GM23248 (cell line): ENCODE data around the gene FGF10. TPM values are rescaled to one million over a fixed set of nuclear protein-coding genes. Genes with fewer than 3 reads are reported as not detected.

Experiments used
- DNase-seq: peaks from one replicate; pipeline ENCODE4 v3.0.0-alpha.2; 2015
- H2AFZ ChIP-seq: fragments of 200-600 bp; sonication (generic); 2 replicates; pipeline ENCODE4 v1.6.1; 2016; ENCODE audit warnings: antibody characterized with exemption
- H3F3A ChIP-seq: fragments of 200-600 bp; sonication (generic); 2 replicates; pipeline ENCODE4 v1.6.1; 2016; ENCODE audit warnings: mild to moderate bottlenecking, antibody characterized with exemption, mixed run types; ENCODE audit not compliant: insufficient read depth
- H3K27ac ChIP-seq: fragments of 200-600 bp; sonication (generic); 2 replicates; pipeline ENCODE4 v1.5.1; 2016; ENCODE audit warnings: mild to moderate bottlenecking
- H3K27me3 ChIP-seq: fragments of 200-600 bp; sonication (generic); replicated peaks from 2 replicates; pipeline ENCODE4 v1.6.1; 2016; ENCODE audit warnings: mild to moderate bottlenecking; ENCODE audit not compliant: insufficient read depth
- H3K36me3 ChIP-seq: fragments of 200-600 bp; sonication (generic); 2 replicates; pipeline ENCODE4 v1.6.1; 2016; ENCODE audit warnings: low read depth, mild to moderate bottlenecking
- H3K4me1 ChIP-seq: fragments of 200-600 bp; sonication (generic); 2 replicates; pipeline ENCODE4 v1.6.1; 2016; ENCODE audit warnings: mild to moderate bottlenecking; ENCODE audit not compliant: insufficient read depth
- H3K4me2 ChIP-seq: fragments of 200-600 bp; sonication (generic); one replicate; pipeline ENCODE4 v1.6.1; 2016; ENCODE audit warnings: mild to moderate bottlenecking; ENCODE audit not compliant: unreplicated experiment
- H3K4me3 ChIP-seq: fragments of 200-600 bp; sonication (generic); 2 replicates; pipeline ENCODE4 v1.5.1; 2016; ENCODE audit warnings: mild to moderate bottlenecking
- H3K79me2 ChIP-seq: fragments of 200-600 bp; sonication (generic); 2 replicates; pipeline ENCODE4 v1.6.1; 2016; ENCODE audit warnings: mild to moderate bottlenecking; ENCODE audit not compliant: insufficient read depth
- H3K9ac ChIP-seq: fragments of 200-600 bp; sonication (generic); 2 replicates; pipeline ENCODE4 v1.6.1; 2016; ENCODE audit warnings: mild to moderate bottlenecking
- H3K9me2 ChIP-seq: fragments of 200-600 bp; sonication (generic); 2 replicates; pipeline ENCODE4 v1.6.1; 2016; ENCODE audit warnings: mixed run types, mild to moderate bottlenecking, moderate library complexity; ENCODE audit not compliant: insufficient read depth
- H3K9me3 ChIP-seq: fragments of 200-600 bp; sonication (generic); one replicate; pipeline ENCODE4 v1.6.1; 2017; ENCODE audit warnings: low read depth
- H4K20me1 ChIP-seq: fragments of 200-600 bp; sonication (generic); 2 replicates; pipeline ENCODE4 v1.6.0; 2016; ENCODE audit not compliant: insufficient read depth
- EZH2 ChIP-seq: fragments of 200-600 bp; sonication (generic); IDR thresholded peaks from 2 replicates; pipeline ENCODE4 v1.6.1; 2018; ENCODE audit warnings: antibody characterized with exemption, mild to moderate bottlenecking; ENCODE audit not compliant: insufficient read depth, poor library complexity, severe bottlenecking
- EZH2phosphoT487 ChIP-seq: fragments of 200-600 bp; sonication (generic); IDR thresholded peaks from 2 replicates; pipeline ENCODE4 v1.6.1; 2018; ENCODE audit warnings: antibody characterized with exemption, moderate library complexity, mild to moderate bottlenecking, low read depth; ENCODE audit not compliant: insufficient read depth
- WGBS, 2 experiments: methylation state at CpG; one replicate each; pipeline ENCODE4 v1.1.6; 2015 to 2017; ENCODE audit warnings: low lambda C conversion rate in 2 of 2, low coverage in 1 of 2; ENCODE audit errors: missing lambda C conversion rate in 2 of 2; 5-methylcytosine and 5-hydroxymethylcytosine counted together
- in situ Hi-C: fragments of 300-500 bp; cut with MboI; formaldehyde crosslinking; loops from 2 replicates; pipeline ENCODE4 v1.15.0; 2020
- polyA plus RNA-seq: library from polyadenylated mRNA; unstranded; fragments of >200 nt; fragmentation: Nextera tagmentation; extraction: Ambion mirVana; gene quantifications from 2 replicates; pipeline ENCODE4 v1.2.1, GENCODE V29; 2016
- total RNA-seq: library from RNA; depleted of rRNA; stranded (reverse); fragments of >200 nt; shearing (Covaris generic); gene quantifications from 2 replicates; pipeline ENCODE4 v1.2.3, GENCODE V29; 2014

The FGF10 gene
- total and polyA plus RNA-seq, 2 experiments from 2014 or later = not detected

DNA sequence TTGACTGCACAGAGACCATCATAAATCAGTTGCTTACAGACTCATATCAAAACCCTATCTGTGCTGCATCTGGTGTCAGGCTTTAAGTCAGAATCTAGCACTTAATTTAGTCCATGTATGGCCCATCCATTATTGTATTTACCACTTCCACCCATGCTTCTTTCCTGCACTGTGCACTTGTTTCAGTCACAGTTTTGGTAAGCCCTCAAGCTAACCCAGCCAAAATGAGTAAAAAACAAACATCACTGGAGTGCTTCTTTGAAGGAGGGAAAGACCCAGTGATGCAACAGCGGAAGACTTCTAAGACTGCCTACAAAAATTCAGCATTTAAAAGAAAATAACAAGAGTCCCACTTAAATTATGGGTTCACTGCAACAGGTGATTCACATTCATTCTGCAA lies 69.0 kb downstream of the FGF10 start:
- no peaks in the 10 kb centered on the region for H4K20me1 ChIP-seq
- WGBS, 2 experiments = 34 to 46% methylated on average over 1 of the region's 1 CpG
- H3K9me2 ChIP-seq = no peaks in the 10 kb centered on the region
- no peaks in the 10 kb centered on the region for H3K36me3 ChIP-seq
- H3K4me3 ChIP-seq = no peak overlapping the region
- in situ Hi-C loops = no loop called here
- no peak overlapping the region for H3K4me2 ChIP-seq
- no peak overlapping the region for H3K9ac ChIP-seq
- no peak for DNase-seq
- H3K4me1 ChIP-seq = no peaks in the 10 kb centered on the region
- H3K79me2 ChIP-seq = no peaks in the 10 kb centered on the region
- no peaks in the 10 kb centered on the region for H3K9me3 ChIP-seq
- H3F3A ChIP-seq = no peaks in the 10 kb centered on the region
- no peak overlapping the region for H3K27ac ChIP-seq
- no peak overlapping the region for H2AFZ ChIP-seq
- no peak for TF ChIP-seq EZH2
- no peak for TF ChIP-seq EZH2phosphoT487
- H3K27me3 ChIP-seq = no peaks in the 10 kb centered on the region

DNA sequence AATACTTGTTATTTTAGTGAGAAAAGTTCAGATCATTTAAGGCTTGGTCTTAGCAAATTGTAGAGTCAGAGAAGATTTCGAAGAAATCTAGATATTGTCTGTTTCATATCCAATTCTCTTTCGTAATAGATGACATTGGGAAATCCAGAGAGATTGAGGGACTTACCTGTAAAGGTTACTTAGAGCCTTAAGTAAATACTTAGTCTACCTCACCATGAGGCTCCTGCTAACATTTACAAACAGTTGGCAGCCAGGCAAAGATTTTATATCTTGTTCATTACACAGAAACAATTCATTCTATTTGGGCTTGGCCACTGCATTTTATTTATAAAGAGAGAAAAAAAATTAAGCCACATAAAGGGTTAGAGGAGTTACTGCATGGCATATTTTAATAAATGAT lies 70.3 kb downstream of the FGF10 start:
- H3K27ac ChIP-seq = no peak overlapping the region
- H3K79me2 ChIP-seq = no peaks in the 10 kb centered on the region
- H4K20me1 ChIP-seq = no peaks in the 10 kb centered on the region
- no peak overlapping the region for H2AFZ ChIP-seq
- H3K4me2 ChIP-seq = no peak overlapping the region
- H3K9me2 ChIP-seq = no peaks in the 10 kb centered on the region
- no peaks in the 10 kb centered on the region for H3K4me1 ChIP-seq
- WGBS, 2 experiments = 17 to 29% methylated on average over 2 of the region's 2 CpGs
- no peak for DNase-seq
- H3K9me3 ChIP-seq = no peaks in the 10 kb centered on the region
- in situ Hi-C loops = no loop called here
- H3K36me3 ChIP-seq = no peaks in the 10 kb centered on the region
- H3K27me3 ChIP-seq = no peaks in the 10 kb centered on the region
- H3F3A ChIP-seq = no peaks in the 10 kb centered on the region
- no peak overlapping the region for H3K4me3 ChIP-seq
- H3K9ac ChIP-seq = no peak overlapping the region
- TF ChIP-seq EZH2phosphoT487 = no peak
- no peak for TF ChIP-seq EZH2

DNA sequence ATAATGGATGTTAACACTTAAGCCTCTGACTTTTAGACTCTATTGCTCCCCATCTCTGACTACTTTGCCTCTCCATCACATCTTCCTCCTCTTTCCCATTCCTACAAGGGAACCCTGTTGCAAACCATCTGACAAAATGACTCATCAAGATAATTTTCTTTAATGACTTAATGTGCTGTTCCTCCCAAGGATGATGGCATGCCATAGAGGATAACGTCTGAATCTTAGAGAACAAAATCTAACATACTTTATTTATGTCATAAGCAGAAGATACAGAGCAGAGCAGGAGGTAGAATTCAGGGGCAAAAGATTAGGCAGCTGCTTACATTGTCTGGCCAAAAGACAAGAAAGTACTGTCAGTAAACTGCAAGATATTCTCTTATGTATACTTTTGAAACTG lies 76.8 kb downstream of the FGF10 start:
- Histone ChIP-seq H3K79me2 (no peaks in the 10 kb centered on the region), H3K4me3 (no peak overlapping the region), H3K9me3 (no peaks in the 10 kb centered on the region), H2AFZ (no peak overlapping the region), H3K4me1 (no peaks in the 10 kb centered on the region), H3K9ac (no peak overlapping the region), H3K36me3 (no peaks in the 10 kb centered on the region), H3K9me2 (no peaks in the 10 kb centered on the region), H4K20me1 (no peaks in the 10 kb centered on the region), H3K27ac (no peak overlapping the region), H3K27me3 (no peaks in the 10 kb centered on the region), H3F3A (no peaks in the 10 kb centered on the region), H3K4me2 (no peak overlapping the region)
- in situ Hi-C loops = no loop called here
- WGBS, 2 experiments = 2 to 13% methylated on average over 1 of the region's 1 CpG
- DNase-seq = no peak
- TF ChIP-seq EZH2phosphoT487 = no peak
- TF ChIP-seq EZH2 = no peak

- H3K9me2 ChIP-seq = no peaks in the 10 kb centered on the region
- H3K4me3 ChIP-seq = no peak overlapping the region
- H3K36me3 ChIP-seq = no peaks in the 10 kb centered on the region
- no peaks in the 10 kb centered on the region for H3K79me2 ChIP-seq
- H3K27ac ChIP-seq = no peak overlapping the region
- H3F3A ChIP-seq = no peaks in the 10 kb centered on the region
- no peak for DNase-seq
- no peaks in the 10 kb centered on the region for H3K9me3 ChIP-seq
- no peaks in the 10 kb centered on the region for H4K20me1 ChIP-seq
- WGBS, 2 experiments = 36 to 43% methylated on average over 1 of the region's 1 CpG
- in situ Hi-C loops = no loop called here
- no peak overlapping the region for H3K4me2 ChIP-seq
- no peak overlapping the region for H2AFZ ChIP-seq
- H3K4me1 ChIP-seq = no peaks in the 10 kb centered on the region
- no peak for TF ChIP-seq EZH2
- TF ChIP-seq EZH2phosphoT487 = no peak
- no peaks in the 10 kb centered on the region for H3K27me3 ChIP-seq
- no peak overlapping the region for H3K9ac ChIP-seq
Measured at GRCh38 chr5:44300551-44300950, 88.7 kb downstream of the FGF10 start.

- no peak overlapping the region for H3K4me3 ChIP-seq
- H4K20me1 ChIP-seq = no peaks in the 10 kb centered on the region
- no peaks in the 10 kb centered on the region for H3K9me2 ChIP-seq
- no peaks in the 10 kb centered on the region for H3K4me1 ChIP-seq
- 23 to 24% methylated on average over 4 of the region's 4 CpGs for WGBS, 2 experiments
- no peak overlapping the region for H3K9ac ChIP-seq
- no peaks in the 10 kb centered on the region for H3K27me3 ChIP-seq
- TF ChIP-seq EZH2 (no peak), EZH2phosphoT487 (no peak)
- H3K27ac ChIP-seq = no peak overlapping the region
- H3K79me2 ChIP-seq = no peaks in the 10 kb centered on the region
- in situ Hi-C loops = no loop called here
- H2AFZ ChIP-seq = no peak overlapping the region
- H3K4me2 ChIP-seq = no peak overlapping the region
- DNase-seq = no peak
- H3K9me3 ChIP-seq = no peaks in the 10 kb centered on the region
- H3F3A ChIP-seq = no peaks in the 10 kb centered on the region
- no peaks in the 10 kb centered on the region for H3K36me3 ChIP-seq
Measured at GRCh38 chr5:44299394-44299793, 89.8 kb downstream of the FGF10 start.
